GM12878 (cell line): ENCODE results near the gene SDR9C7.

Experiments used
- CBX5 ChIP-seq: sonication (generic); IDR thresholded peaks from 2 replicates; pipeline ENCODE4 v1.6.1; 2016; ENCODE audit warnings: low read depth, moderate library complexity, mild to moderate bottlenecking, inconsistent platforms
- CTCF ChIP-seq, 3 experiments: IDR thresholded peaks in 2 of 3; conservative IDR thresholded peaks in 1 of 3; 2 replicates each; pipeline ENCODE4 v1.5.1; 2011; ENCODE audit warnings: low read depth in 3 of 3, low read length in 3 of 3, mild to moderate bottlenecking in 3 of 3, control low read depth in 2 of 3, moderate library complexity in 2 of 3, inconsistent platforms in 1 of 3, mixed read lengths in 1 of 3; ENCODE audit not compliant: control insufficient read depth in 2 of 3, insufficient read depth in 1 of 3; ENCODE audit errors: extremely low read depth in 1 of 3
- EZH2 ChIP-seq: IDR thresholded peaks from 2 replicates; pipeline ENCODE4 v1.6.1; 2012; ENCODE audit warnings: low read depth, mild to moderate bottlenecking, control low read depth, inconsistent platforms, low read length, borderline replicate concordance; ENCODE audit not compliant: control insufficient read depth
- MXI1 ChIP-seq: fragments of 150-350 bp; IDR thresholded peaks from 2 replicates; pipeline ENCODE4 v1.6.1; 2011; ENCODE audit warnings: low read depth, mild to moderate bottlenecking, inconsistent platforms, low read length, improper control_type of control experiment
- PKNOX1 ChIP-seq: fragments of 450-650 bp; IDR thresholded peaks from 2 replicates; pipeline ENCODE4 v1.6.1; 2016; ENCODE audit warnings: mild to moderate bottlenecking
- POLR2A ChIP-seq: IDR thresholded peaks from 2 replicates; pipeline ENCODE4 v1.6.1; 2011; ENCODE audit warnings: low read depth, mild to moderate bottlenecking, low read length
- POLR2AphosphoS5 ChIP-seq: IDR thresholded peaks from 2 replicates; pipeline ENCODE4 v1.6.1; 2011; ENCODE audit warnings: mild to moderate bottlenecking, low read length, inconsistent platforms
- REST ChIP-seq: IDR thresholded peaks from 2 replicates; pipeline ENCODE4 v1.6.1; 2012; ENCODE audit warnings: mild to moderate bottlenecking, low read depth, low read length
- RFX5 ChIP-seq: IDR thresholded peaks from 2 replicates; pipeline ENCODE4 v1.6.1; 2011; ENCODE audit warnings: low read depth, low read length, improper control_type of control experiment
- TCF12 ChIP-seq: IDR thresholded peaks from 2 replicates; pipeline ENCODE4 v1.6.1; 2011; ENCODE audit warnings: low read depth, mild to moderate bottlenecking, low read length
- ZBTB33 ChIP-seq: fragments of 450-650 bp; IDR thresholded peaks from 2 replicates; pipeline ENCODE4 v1.6.1; 2017; ENCODE audit warnings: mild to moderate bottlenecking

GRCh38 chr12:56894698-56895368 lies 39.4 kb downstream of the SDR9C7 start:
- no peak for TF ChIP-seq MXI1
- no peak for TF ChIP-seq CTCF (IDR thresholded peaks at IDR 0.05 in 2 of 3, conservative IDR thresholded peaks at IDR 0.05 in 1 of 3; ENCODE audit: control insufficient read depth in 2 of 3, extremely low read depth in 1 of 3, insufficient read depth in 1 of 3, low read depth in 3 of 3, low read length in 3 of 3)
- no peak for TF ChIP-seq EZH2
- TF ChIP-seq POLR2AphosphoS5: no peak
- TF ChIP-seq POLR2A: no peak
- no peak for TF ChIP-seq ZBTB33
- no peak for TF ChIP-seq PKNOX1
- TF ChIP-seq TCF12: no peak
- no peak for TF ChIP-seq REST
- no peak for TF ChIP-seq RFX5
- no peak for TF ChIP-seq CBX5
